Fibroblast of gingiva (primary cell): Measurements from ENCODE around the gene KITLG.
A peak's percentile ranks its signal among the peaks of the same experiment; 100 is the strongest.
"Not testable (repeated sequence)": the region's sequence is repeated elsewhere in the genome, so short reads cannot be mapped to it uniquely, and the experiment has no call there.

Experiments
- DNase-seq: peaks from one replicate; pipeline ENCODE4 v3.0.0-alpha.2; 2011; ENCODE audit warnings: low read depth

Gene KITLG

GRCh38 chr12:88544991-88545980 is 35.0 kb downstream of the KITLG start:
- DNase-seq = peak; percentile 69

DNA sequence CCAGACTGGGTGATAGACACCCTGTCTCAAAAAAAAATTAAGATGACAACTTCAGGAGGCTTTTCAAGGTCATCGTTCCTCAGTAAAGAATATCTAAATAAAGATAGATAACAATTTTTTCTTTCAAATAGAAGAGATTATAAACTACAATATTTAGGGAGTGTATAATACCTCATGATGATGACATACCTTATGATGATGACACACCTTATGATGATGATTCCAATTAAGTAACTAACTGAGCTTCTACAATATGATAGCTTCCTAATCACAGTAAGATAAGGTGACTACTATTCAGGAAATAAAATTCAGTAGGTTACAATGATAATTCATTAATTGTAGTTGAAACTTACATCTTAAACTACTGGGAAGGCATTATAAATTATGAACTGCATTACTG is 40.4 kb downstream of the KITLG start:
- DNase-seq = no peak

DNA sequence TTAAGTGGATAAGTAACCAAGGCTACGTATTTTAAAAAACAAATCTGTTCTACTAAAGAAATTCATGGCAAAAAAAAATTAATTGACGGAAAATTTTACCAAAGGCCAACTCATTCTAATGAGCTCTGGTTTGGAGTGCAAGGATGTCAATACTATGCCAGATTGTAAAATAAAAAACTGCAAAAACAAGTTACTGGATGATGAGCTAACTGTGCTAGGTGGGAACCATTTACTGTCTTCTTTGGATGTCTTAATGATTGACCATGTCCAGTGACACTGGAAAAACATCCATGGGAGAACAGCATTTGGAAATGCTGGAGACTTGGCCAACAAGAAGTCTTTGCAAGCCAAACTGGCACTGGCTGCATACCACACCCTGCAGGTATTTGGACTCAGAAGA is 41.6 kb downstream of the KITLG start:
- DNase-seq = no peak

DNA sequence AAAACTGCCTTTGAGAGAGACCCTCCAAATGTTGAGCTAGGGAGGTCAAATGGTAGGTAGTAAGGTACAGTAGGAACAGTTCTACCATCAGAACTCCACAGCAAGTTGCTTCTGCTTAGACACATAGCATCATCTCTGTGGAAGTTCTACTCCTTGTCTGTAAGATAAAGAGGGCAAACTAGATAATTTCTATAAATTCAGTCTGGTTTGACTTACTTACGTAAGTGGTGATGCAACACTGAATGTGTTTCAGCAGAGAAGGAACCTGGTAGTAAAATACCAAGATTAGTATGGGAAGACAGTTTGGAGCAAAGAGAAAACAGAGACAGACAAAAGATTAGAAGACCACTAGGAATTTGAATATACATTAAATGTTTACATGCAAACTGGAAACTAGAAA is 42.0 kb downstream of the KITLG start:
- no peak for DNase-seq

DNA sequence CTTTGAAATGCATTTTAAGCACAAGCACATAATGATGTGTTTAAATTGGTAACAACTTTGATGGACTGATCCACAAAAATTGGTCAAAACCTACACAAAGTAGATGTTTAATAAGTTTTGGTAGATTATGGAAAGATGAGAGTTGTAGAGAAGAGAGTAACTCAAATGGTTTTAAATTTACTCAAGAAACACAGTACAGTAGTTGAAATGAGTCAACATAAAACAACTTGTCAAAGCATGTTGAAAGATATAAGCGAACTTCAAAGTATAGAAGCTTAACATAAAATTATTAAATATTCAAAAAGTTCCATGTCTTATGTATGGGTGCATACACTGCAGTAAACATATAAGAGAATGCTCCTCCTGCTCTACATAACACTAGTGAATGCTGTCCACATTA is 49.4 kb downstream of the KITLG start:
- DNase-seq = no peak

- DNase-seq = peak; percentile 61
Measured at GRCh38 chr12:88529531-88530488, 50.5 kb downstream of the KITLG start.

DNA sequence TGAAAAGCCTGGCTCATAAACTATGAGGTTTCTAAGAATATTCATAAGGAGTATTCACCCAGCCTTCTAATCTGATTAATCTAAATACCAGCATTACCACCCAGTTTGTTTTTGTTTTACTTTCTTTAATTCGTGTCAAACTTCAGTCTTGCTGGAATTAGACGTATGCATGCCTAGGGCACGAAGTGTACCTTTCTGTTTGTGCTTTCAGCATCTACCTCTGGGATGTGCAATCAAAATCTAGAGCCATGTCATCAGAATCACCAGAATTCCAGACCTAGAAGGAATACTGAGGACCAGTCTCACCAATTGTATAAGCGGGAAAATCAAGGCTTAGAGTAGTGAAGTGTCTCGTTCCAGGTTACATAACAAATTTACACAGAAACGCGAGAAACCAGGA is 57.3 kb downstream of the KITLG start:
- no peak for DNase-seq

DNA sequence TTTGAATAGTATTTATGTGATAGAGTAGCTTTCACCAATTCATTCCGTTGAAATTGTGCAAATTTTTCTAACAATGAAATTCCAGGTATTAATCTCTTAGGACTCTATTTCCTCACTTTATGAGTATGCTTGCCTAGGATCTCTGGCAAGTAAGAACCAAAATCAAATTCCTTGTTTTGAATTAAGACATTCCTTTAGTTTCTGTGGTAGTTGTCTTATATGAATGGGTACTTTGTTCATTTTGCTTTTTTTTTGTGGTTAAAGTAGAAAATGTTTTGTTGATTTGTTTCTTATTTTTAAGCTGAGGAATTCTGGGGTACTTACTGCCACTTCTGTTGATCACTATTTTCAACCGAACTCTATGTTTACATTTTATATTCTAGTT is 59.8 kb downstream of the KITLG start:
- no peak for DNase-seq

DNA sequence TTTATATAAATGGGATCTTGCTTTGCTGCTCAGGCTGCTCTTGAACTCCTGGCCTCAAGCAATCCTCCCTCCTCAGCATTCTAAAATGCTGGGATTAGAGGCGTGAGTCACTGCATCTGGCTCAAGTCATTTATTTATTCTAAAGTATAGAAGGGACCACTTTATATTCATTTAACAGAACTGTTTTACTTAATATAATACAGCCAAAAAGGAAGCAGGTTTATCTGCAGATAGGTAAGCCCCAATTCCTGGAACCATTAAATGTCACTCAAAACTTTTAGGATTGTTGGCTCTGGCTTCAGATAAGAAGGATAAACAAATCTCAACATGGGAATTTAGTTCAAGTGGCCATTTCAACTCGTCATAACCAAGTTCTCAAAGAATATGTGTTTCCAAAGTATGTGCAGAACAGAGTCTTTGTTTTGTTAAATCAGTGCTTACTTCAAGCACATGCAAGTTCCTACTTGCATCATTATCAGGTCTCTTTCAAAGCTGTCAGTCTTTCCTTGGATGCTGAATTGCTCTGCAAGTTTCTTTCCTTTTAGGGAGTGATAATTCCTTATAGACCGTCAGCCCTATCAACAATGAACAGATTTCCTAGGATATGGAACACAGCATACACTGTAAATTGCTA is 60.4 kb downstream of the KITLG start:
- no peak for DNase-seq

GRCh38 chr12:88518863-88519403 is 61.3 kb downstream of the KITLG start:
- DNase-seq = peak; percentile 87

DNA sequence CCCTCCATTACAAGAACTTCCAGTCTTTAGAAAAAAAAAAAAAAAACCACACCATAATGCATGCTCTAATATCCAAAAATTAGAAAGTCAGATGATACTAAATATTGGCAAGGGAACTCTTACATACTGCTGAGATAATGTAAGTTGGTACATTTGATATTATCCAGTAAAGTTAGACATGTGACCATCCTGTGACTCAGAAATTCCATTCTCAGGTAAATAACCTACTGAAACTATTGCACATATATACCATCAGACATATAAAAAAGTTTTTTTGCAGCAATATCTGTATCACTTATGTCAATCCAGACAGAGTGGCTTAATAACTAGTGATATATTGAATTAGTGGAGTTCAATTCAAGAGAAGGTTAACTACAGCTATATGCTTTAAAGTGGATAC is 63.5 kb downstream of the KITLG start:
- DNase-seq = no peak

- DNase-seq = no peak
Measured at GRCh38 chr12:88510843-88511242, 69.4 kb downstream of the KITLG start.

DNA sequence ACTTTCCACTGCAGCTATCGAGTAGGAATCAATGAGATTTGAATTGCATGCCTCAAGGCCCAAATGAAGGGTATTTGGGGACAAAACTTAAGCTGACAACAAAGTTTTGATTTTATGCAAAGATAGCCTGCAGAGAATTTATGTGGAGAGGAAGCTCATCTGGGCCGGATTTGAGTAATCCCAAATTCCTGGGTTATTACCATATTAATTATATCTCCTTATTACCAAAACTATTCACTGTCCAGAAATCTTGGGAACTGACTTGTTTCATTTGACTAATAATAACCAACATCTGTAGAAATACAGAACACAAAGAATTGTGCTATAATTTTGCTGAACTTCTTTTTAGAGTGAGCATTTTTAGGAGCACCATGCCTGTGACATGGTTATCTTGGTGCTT is 70.4 kb downstream of the KITLG start:
- no peak for DNase-seq

GRCh38 chr12:88509347-88509746 is 70.9 kb downstream of the KITLG start:
- DNase-seq = no peak

DNA sequence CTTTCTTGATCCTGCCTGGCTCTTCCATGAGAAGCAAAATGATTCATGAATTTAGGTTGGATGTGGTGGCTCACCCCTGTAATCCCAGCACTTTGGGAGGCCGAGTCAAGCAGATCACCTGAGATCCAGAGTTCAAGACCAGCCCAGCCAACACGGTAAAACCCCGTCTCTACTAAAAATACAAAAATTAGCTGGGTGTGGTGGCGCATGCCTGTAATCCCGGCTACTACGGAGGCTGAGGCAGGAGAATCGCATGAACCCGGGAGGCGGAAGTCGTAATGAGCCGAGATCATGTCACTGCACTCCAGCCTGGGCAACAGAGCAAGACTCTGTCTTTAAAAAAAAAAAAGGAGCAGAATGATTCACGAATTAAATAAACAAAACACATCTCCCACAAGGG is 72.4 kb downstream of the KITLG start:
- not testable (repeated sequence) for DNase-seq

DNA sequence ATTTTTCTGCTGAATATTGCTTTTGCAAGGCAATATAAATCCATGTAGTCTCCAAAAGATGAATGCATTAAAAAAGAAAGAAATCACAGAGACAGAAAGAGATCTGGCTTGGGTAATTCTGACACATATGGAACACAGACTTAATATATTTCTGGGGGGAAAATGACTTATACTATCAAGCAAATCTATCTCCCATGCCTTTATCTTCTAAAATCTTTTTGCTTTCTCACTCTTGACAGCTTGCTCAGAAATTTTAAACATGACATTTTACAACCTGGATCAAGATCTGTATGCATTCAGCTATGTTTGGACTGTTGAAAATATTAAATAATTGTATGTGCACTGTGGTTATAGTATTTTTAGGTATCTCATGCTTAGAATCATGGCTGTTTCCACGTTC is 73.0 kb downstream of the KITLG start:
- DNase-seq = no peak

GRCh38 chr12:88505696-88506095 is 74.6 kb downstream of the KITLG start:
- DNase-seq = no peak

DNA sequence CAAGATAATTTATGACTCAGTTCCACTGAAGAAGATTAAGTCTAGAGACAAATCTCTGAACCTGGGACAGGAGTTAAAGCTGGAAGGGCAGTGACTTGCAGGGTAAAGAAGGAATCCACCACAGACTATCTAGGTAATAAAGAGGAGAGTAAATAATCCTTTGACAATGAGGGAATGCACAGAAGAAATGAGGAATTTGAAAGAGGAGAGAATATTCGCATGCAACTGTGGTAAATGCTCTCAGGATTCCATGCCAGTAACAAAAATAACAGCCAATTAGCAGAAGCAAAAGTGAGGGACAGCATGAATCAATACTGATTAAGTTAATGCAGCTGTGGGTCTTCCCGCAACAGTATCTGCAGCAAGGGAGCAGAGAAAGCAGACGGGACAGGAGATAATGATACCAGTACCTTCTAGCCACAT is 77.0 kb downstream of the KITLG start:
- no peak for DNase-seq

DNA sequence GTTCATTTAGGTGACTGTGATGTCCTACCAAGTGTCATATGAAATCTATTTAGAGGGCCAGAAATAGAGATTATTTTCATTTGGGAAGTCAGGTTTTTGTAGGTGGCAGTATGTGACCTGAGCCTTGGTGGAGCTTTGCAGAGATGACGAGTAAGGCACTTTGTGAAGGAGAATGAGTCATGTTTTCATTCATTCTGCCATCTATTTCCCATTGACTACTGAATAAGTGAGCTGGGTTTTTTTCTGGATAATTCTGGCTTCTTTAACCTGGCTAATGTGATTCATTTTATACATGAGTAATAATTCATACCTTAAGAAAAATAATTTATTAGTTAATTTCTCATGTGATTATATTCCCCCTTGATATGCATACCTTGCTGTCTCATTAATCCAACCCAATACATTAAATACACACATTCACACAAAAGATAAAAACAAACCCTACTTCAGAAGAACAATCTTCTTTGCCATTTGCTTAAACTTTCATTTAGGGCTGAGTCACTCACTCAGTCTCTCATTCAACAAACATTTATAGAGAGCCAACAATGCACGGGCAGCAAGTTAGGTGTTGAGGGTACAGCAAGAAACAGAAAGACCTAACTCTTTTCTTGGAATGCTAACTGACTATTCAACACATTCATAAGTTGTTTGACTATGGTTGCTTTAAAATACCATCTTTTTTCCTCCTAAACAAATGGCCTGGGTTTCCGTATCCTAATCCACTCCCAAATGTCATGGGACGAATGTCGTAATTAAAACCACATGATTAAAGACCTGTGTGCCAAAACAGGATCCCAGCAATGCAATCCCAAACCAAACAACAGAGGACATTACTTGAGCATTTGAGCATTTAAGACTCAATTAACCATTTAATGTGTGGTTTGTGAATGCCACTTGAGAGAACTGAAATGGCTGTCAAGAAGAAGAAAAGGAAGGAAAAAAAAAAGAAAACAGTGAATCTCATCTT is 78.0 kb downstream of the KITLG start:
- peak; percentile 80 for DNase-seq

DNA sequence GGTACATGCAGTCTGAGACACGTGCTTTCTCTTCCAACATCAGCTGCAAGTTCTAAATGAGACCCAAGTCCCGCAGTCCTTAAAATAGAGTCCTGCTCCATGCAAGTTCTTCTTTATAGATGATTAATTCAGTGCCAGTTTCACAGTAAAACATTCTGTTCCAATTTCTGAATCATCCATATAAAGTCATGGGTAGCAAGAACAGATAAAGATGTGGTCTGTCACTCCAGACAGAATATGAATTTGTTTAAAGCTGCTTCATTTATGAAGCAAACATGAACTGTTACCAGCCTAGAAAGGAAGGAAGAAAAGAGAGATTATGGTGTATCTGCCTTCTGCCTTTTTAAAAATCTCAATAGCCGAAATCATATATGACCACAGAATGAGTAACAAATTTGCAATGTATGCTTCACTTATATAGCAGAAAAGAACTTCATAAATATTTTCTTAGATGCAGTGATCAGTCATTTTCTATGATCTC is 83.3 kb downstream of the KITLG start:
- DNase-seq = no peak

DNA sequence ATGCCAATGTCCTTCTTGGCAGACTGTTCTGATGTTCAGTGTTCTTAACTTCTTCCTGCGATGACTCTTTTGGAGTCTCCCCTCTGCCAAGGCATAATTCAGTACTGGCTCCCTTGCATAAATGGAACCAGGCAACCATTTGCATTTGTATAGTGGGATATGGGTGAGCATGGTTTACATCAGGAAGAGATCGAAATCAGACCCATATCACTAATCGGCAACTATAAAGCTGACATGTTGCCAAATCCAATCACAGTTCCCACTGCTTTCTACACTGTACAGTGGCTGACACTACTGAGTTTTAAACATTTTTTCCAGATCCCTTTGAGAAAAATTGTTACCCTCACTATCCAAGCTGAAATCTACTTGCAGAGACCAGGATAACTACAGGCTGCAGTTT is 83.8 kb downstream of the KITLG start:
- DNase-seq = no peak
